Caki2 (cell line): Measurements from ENCODE around the gene UPF3B. TPM values are rescaled to one million over a fixed set of nuclear protein-coding genes. Genes with fewer than 3 reads are reported as not detected.
A peak's percentile ranks its signal among the peaks of the same experiment; 100 is the strongest.
"Not testable (repeated sequence)": the region's sequence is repeated elsewhere in the genome, so short reads cannot be mapped to it uniquely, and the experiment has no call there.

Experiments used
- DNase-seq: peaks from one replicate; pipeline ENCODE4 v3.0.0-alpha.2; 2015; ENCODE audit warnings: low read depth
- in situ Hi-C: cut with HindIII; loops from 2 replicates; pipeline ENCODE4 v1.10.0; 2016; ENCODE audit warnings: low sequenced_read_pairs, low pct_unique_long_range_greater_than_20kb, mixed read lengths
- total RNA-seq: library from RNA; depleted of rRNA; stranded (reverse); fragments of >200 nt; shearing (Covaris generic); gene quantifications from 2 replicates; pipeline ENCODE4 v1.2.3, GENCODE V29; 2014; ENCODE audit warnings: low replicate concordance

The UPF3B gene
- total RNA-seq, 1 experiment from 2014 or later: 1.2 TPM

- DNase-seq: peak; percentile 6
- in situ Hi-C loops: no loop called here
These were observed 681 bp upstream of the UPF3B start for GRCh38 chrX:119853444-119853843.

DNA sequence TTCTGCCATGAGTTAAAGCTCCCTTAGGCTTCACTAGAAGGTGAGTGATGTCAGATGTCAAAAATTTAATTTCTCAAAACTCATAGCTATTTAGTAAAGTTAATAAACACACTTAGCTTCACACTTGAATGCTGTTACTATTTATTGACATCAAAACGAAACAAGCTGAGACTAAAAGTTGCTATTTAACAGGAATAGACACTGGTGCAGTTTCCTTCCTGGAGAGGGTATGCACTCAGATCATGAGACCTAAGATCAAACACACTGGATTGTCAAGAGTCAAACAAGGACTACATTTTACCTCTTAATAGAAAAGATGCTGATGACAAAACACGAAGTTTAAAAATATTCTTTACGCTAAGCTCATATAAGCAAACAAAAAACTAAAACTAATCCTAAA lies 18.9 kb downstream of the UPF3B start:
- in situ Hi-C loops: no loop called here

GRCh38 chrX:119828446-119828845 lies 24.3 kb downstream of the UPF3B start:
- in situ Hi-C loops: no loop called here
- peak; percentile 59 for DNase-seq

More for the DNA sequence above, 18.9 kb downstream of the UPF3B start:
- no peak for DNase-seq

- in situ Hi-C loops: no loop called here
- peak; percentile 45 for DNase-seq
These were observed 26.3 kb downstream of the UPF3B start for GRCh38 chrX:119826399-119826959.

- DNase-seq, in situ Hi-C loops: not testable (repeated sequence)
These were observed 28.5 kb downstream of the UPF3B start for GRCh38 chrX:119824221-119824620.

DNA sequence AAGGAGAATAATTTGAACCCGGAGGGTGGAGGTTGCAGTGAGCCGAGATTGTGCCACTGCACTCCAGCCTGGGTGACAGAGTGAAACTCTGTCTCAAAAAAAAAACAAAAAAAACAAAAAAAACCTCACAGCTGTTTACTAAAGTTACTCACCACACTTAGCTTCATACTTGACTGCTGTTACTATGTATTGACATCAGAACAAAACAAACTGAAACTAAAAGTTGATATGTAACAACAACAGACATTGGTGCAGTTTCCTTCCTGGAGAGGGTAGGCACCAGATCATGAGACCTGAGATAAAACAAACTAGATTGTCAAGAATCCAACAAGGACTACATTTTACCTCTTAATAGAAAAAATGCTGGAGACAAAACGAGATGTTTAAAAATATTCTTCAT lies 31.1 kb downstream of the UPF3B start:
- in situ Hi-C loops: not testable (repeated sequence)
- peak; percentile 69 for DNase-seq

- in situ Hi-C loops: no loop called here
- DNase-seq: no peak
These were observed 35.6 kb downstream of the UPF3B start for GRCh38 chrX:119817130-119817690.

- in situ Hi-C loops: no loop called here
- no peak for DNase-seq
These were observed 36.5 kb downstream of the UPF3B start for GRCh38 chrX:119816300-119816699.

DNA sequence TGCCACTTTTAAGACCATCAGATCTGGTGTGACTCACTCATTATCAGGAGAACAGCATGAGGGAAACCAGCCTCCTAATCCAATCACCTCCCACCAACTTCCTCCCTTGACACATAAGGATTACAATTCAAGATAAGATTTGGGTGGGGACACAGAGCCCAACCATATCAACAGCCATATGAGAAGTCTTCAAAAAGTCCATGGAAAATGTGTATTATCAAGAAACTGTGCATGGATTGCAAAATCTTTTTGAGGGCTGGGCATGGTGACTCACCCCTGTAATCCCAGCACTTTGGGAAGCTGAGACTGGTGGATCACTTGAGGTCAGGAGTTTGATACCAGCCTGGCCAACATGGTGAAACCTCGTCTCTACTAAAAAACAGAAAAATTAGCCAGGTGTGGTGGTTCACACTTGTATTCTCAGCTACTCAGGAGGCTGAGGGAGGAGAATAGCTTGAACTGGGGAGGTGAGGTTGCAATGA lies 43.5 kb downstream of the UPF3B start:
- in situ Hi-C loops: no loop called here
- DNase-seq: no peak

DNA sequence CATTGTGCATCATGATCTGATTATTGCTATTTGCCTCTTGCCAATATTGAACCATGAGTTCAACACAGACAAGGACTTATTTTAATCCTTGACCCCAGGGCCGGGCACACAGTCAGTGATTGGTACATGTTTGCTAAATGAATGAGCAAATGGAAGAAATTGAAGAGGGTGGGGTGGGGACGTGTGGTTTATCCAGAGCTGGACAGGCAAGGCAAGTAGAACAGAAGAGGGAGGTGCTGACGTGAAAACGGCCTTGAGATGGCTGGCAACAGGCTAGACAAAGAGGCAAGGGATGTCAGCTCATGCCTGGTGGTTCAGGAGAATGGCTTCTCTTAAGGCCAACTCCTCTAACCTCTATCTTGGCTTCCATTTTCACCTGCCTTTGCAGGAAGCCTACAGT lies 44.3 kb downstream of the UPF3B start:
- in situ Hi-C loops, DNase-seq: not testable (repeated sequence)

GRCh38 chrX:119802546-119802945 lies 50.2 kb downstream of the UPF3B start:
- no peak for DNase-seq
- in situ Hi-C loops: no loop called here

- in situ Hi-C loops: no loop called here
- DNase-seq: no peak
These were observed 51.2 kb downstream of the UPF3B start for GRCh38 chrX:119801253-119802221.

GRCh38 chrX:119791437-119792231 lies 61.1 kb downstream of the UPF3B start, which contains the start of gene RPL39:
TSS of gene RPL39 (minus strand) at chrX:119791630. CDS start at chrX:119791576, 54 bp downstream.
- in situ Hi-C loops: no loop called here
- peak; percentile 86 for DNase-seq

- in situ Hi-C loops: no loop called here
- DNase-seq: no peak
These were observed 61.8 kb downstream of the UPF3B start for GRCh38 chrX:119790977-119791436.

DNA sequence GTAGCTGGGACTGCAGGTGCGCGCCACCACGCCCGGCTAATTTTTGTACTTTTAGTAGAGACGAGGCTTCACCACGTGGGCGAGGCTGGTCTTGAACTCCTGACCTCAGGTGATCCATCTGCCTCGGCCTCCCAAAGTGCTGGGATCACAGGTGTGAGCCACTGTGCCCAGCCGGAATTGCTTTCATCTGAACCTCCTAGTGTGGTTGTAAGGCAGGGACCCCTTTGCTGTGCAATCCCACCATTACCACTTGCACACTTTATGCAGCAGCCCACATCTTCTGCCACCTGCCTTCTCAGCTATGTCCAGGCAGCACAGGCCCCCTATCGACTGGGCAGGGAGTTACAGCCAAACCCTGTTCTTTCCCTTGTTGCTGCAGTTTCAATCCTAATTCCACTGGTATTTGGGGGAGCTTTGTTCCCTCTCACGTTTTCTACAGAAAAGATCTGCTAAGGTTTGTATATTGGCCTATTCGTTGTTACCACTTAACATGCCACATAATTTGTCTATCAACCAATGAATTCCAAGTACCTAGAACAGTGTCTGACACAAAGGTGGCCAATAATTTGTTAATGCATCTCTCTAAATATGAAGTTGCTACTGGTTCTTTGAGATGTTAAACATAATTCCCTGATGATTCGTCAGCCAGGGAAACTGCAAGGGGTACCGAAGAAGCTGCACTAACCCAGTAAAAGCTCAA lies 67.9 kb downstream of the UPF3B start:
- DNase-seq: no peak

More for the DNA sequence above, 67.9 kb downstream of the UPF3B start:
- in situ Hi-C loops: no loop called here
